HEK293T (cell line): ENCODE results near the gene ZFYVE27.

Source experiments
- CTCF ChIA-PET: fragments of 350-600 bp; formaldehyde crosslinking; extraction: SDS; loops from one replicate; lab custom pipeline; 2021; ENCODE audit warnings: antibody characterized with exemption, inconsistent platforms; lab: Yijun Ruan, JAX
- POLR2A ChIA-PET: fragments of 350-600 bp; formaldehyde crosslinking; extraction: SDS; loops from one replicate; lab custom pipeline; 2020; ENCODE audit warnings: antibody characterized with exemption, inconsistent platforms; lab: Yijun Ruan, JAX
- DNase-seq: peaks from one replicate; pipeline ENCODE4 v3.0.0; 2012; ENCODE audit warnings: mixed read lengths; ENCODE audit errors: extremely low spot score
- ARNT ChIP-seq: fragments of 450-650 bp; IDR thresholded peaks from 2 replicates; pipeline ENCODE4 v1.6.1; 2017; ENCODE audit warnings: mild to moderate bottlenecking
- BHLHE40 ChIP-seq: fragments of 450-650 bp; IDR thresholded peaks from 2 replicates; pipeline ENCODE4 v1.6.1; 2016; ENCODE audit warnings: mild to moderate bottlenecking, moderate library complexity, borderline replicate concordance
- CTBP1 ChIP-seq: fragments of 450-650 bp; IDR thresholded peaks from 2 replicates; pipeline ENCODE4 v1.6.1; 2016; ENCODE audit warnings: borderline replicate concordance
- ELF4 ChIP-seq: fragments of 450-650 bp; IDR thresholded peaks from 2 replicates; pipeline ENCODE4 v1.6.1; 2017; ENCODE audit warnings: antibody characterized with exemption
- FOXA1 ChIP-seq: fragments of 450-650 bp; IDR thresholded peaks from 2 replicates; pipeline ENCODE4 v1.6.1; 2016; ENCODE audit warnings: mild to moderate bottlenecking
- FOXK2 ChIP-seq: fragments of 450-650 bp; IDR thresholded peaks from 2 replicates; pipeline ENCODE4 v1.6.1; 2016; ENCODE audit warnings: mild to moderate bottlenecking
- FOXM1 ChIP-seq: fragments of 450-650 bp; IDR thresholded peaks from 2 replicates; pipeline ENCODE4 v1.6.1; 2017; ENCODE audit warnings: mild to moderate bottlenecking, borderline replicate concordance
- HDGF ChIP-seq: fragments of 450-650 bp; IDR thresholded peaks from 2 replicates; pipeline ENCODE4 v1.6.1; 2017; ENCODE audit warnings: antibody characterized with exemption, borderline replicate concordance
- L3MBTL2 ChIP-seq: fragments of 450-650 bp; conservative IDR thresholded peaks from 2 replicates; pipeline ENCODE4 v1.6.1; 2016; ENCODE audit warnings: mild to moderate bottlenecking
- LEF1 ChIP-seq: fragments of 450-650 bp; IDR thresholded peaks from 2 replicates; pipeline ENCODE4 v1.6.1; 2017; ENCODE audit warnings: mild to moderate bottlenecking, borderline replicate concordance
- NFRKB ChIP-seq: fragments of 450-650 bp; IDR thresholded peaks from 2 replicates; pipeline ENCODE4 v1.6.1; 2016; ENCODE audit warnings: mild to moderate bottlenecking, moderate library complexity
- PKNOX1 ChIP-seq: fragments of 450-650 bp; IDR thresholded peaks from 2 replicates; pipeline ENCODE4 v1.6.1; 2016
- SP1 ChIP-seq: fragments of 450-650 bp; IDR thresholded peaks from 2 replicates; pipeline ENCODE4 v1.6.1; 2017
- SUZ12 ChIP-seq: fragments of 450-650 bp; IDR thresholded peaks from 2 replicates; pipeline ENCODE4 v1.6.1; 2016; ENCODE audit warnings: mild to moderate bottlenecking
- TARDBP ChIP-seq: fragments of 450-650 bp; IDR thresholded peaks from 2 replicates; pipeline ENCODE4 v1.6.1; 2016
- ZNF384 ChIP-seq: fragments of 450-650 bp; IDR thresholded peaks from 2 replicates; pipeline ENCODE4 v1.6.1; 2016

Gene ZFYVE27

DNA sequence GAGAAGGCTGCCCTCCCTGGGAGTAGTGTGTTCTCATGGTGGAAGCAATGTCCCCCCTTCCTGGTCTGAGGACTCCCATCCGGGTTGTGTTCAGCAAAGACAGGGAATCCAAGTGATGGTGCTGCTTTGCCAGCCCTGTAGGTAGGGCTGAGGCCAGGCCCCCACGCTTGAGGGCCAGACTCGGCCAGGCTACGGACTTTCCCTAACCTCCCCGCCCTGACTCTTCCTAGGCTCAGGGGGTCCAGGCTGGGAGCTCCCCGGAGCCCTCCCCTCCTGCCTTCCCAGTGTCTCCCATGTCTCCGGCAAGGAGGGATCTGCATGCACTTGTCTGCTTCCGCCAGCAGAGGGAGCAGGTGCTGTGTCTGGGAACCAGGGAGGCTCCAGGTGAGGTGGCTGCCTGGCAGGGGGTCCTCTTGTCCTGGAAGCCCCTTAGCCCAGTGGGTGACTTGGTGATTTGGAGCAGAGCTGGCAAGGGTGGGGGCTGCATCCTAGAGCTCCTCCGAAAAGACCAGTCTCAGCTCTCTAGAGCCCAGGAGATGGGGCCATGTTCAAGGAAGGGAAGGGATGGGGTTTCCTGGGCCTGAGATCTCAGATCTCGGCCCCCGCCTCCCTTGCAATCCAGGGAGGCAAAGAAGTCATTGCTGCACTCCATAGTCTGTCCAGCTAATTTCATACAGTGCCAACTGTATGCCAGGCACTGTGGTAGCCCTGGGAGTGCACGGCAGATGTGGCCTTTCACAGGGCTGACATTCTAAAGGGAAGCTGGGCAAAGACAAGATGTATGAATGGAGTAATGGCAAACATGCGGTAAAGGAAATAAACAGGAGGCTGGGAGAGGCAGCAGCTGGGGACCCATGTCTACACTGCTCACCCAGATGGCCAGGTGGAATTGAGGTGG is 55.1 kb downstream of the ZFYVE27 start:
- CTCF ChIA-PET: interaction anchor here (0.6 to 2.8 kb wide), 19 partner anchors 9 to 260 kb away, joined by 3 to 15 read pairs (median 4); partner anchors contain the start of gene GOLGA7B
- TF ChIP-seq HDGF: peak; percentile 66; the same call in 1 of the 2 replicates
- TF ChIP-seq SUZ12: no peak
- peak; percentile 87 for DNase-seq
- POLR2A ChIA-PET: no interaction called here

DNA sequence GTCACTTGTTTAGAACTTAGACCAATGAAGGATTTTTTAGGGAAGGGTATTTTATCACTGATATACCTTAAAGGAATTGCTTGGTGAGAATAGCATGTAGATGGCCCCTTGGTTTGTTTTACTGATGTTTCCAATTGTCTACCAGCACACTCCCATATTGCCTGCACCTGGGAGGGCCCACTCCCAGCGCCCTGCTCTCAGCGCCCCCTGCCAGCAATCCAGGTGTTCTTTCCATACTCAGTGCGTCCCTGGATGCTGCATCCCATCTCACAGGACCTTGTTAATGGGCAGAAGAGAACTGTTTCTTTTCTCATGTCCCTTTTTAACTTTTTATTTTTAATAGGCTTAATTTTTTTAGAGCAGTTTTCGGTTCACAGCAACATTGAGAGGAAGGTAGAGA is 59.0 kb downstream of the ZFYVE27 start:
- DNase-seq: no peak
- CTCF ChIA-PET: no interaction called here
- POLR2A ChIA-PET: no interaction called here
- TF ChIP-seq FOXA1 (no peak), ARNT (no peak), SUZ12 (no peak), ZNF384 (no peak), CTBP1 (no peak), BHLHE40 (no peak), LEF1 (no peak), FOXK2 (no peak), SP1 (no peak), PKNOX1 (no peak)

DNA sequence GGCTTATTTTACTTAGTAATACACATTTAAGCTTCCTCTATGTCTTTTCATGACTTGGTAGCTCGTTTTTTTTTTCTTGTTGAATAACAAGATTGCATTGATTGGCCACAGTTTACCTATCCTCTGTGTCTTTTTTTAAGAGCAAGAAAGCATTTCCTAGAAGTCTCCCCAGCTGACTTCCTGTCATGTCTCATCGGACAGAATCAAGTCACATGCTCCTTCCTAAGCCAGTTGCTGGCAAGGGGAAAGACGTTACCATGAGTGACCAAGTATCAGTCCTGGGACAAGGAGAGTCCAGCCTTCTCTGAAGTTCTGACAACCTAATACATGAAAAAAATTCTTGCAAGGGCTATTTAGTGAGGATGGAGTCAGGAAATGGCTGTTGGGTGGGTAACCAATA is 59.7 kb downstream of the ZFYVE27 start:
- no peak for TF ChIP-seq ZNF384
- no peak for TF ChIP-seq FOXK2
- no peak for TF ChIP-seq CTBP1
- no peak for TF ChIP-seq PKNOX1
- TF ChIP-seq TARDBP: no peak
- no peak for TF ChIP-seq LEF1
- TF ChIP-seq FOXA1: no peak
- TF ChIP-seq L3MBTL2: no peak
- TF ChIP-seq HDGF: no peak
- no peak for TF ChIP-seq SP1
- TF ChIP-seq NFRKB: no peak
- TF ChIP-seq ARNT: no peak
- TF ChIP-seq BHLHE40: no peak
- DNase-seq: no peak
- ChIA-PET POLR2A (no interaction called here), CTCF (interaction anchor here (0.6 kb wide), 1 partner anchor 1563 kb away, joined by 4 read pairs; no protein-coding TSS in a partner anchor)

GRCh38 chr10:97798958-97799610 is 62.2 kb downstream of the ZFYVE27 start:
- no peak for DNase-seq
- POLR2A ChIA-PET: no interaction called here
- TF ChIP-seq HDGF (no peak), L3MBTL2 (no peak), ELF4 (no peak), FOXK2 (no peak), SUZ12 (no peak), BHLHE40 (no peak), PKNOX1 (no peak), TARDBP (no peak), NFRKB (no peak), ARNT (no peak), LEF1 (no peak), CTBP1 (no peak), ZNF384 (no peak), SP1 (no peak), FOXA1 (no peak), FOXM1 (no peak)
- CTCF ChIA-PET: no interaction called here

GRCh38 chr10:97800474-97800873 is 63.5 kb downstream of the ZFYVE27 start:
- CTCF ChIA-PET: no interaction called here
- POLR2A ChIA-PET: no interaction called here
- TF ChIP-seq SP1 (no peak), FOXA1 (no peak), TARDBP (no peak), FOXM1 (no peak), ARNT (no peak), SUZ12 (no peak), L3MBTL2 (no peak), ZNF384 (no peak), LEF1 (no peak), FOXK2 (no peak), ELF4 (no peak), NFRKB (no peak), PKNOX1 (no peak), HDGF (no peak), CTBP1 (no peak), BHLHE40 (no peak)
- no peak for DNase-seq
